Parathyroid adenoma (tissue), 2 donors: ENCODE measurements around the gene NSUN6.

ENCODE experiments used
- H2AFZ ChIP-seq: fragments of 300-600 bp; sonication (generic); one replicate; pipeline ENCODE4 v1.7.0; 2017; ENCODE audit warnings: antibody characterized with exemption, mild to moderate bottlenecking
- H3K27ac ChIP-seq: fragments of 300-600 bp; sonication (generic); one replicate; pipeline ENCODE4 v1.7.0; 2017
- H3K27me3 ChIP-seq: fragments of 300-600 bp; sonication (generic); one replicate; pipeline ENCODE4 v1.7.0; 2017; ENCODE audit warnings: low read length; ENCODE audit not compliant: control insufficient read depth, insufficient read depth
- H3K36me3 ChIP-seq: fragments of 300-600 bp; sonication (generic); one replicate; pipeline ENCODE4 v1.7.0; 2017; ENCODE audit warnings: low read length; ENCODE audit not compliant: control insufficient read depth, insufficient read depth
- H3K4me1 ChIP-seq: fragments of 300-600 bp; sonication (generic); one replicate; pipeline ENCODE4 v1.7.0; 2017; ENCODE audit warnings: control low read depth
- H3K4me2 ChIP-seq: fragments of 300-600 bp; sonication (generic); one replicate; pipeline ENCODE4 v1.7.0; 2017; ENCODE audit warnings: low read length
- H3K4me3 ChIP-seq: fragments of 300-600 bp; sonication (generic); one replicate; pipeline ENCODE4 v1.7.0; 2017; ENCODE audit warnings: low read depth, low read length
- H3K79me2 ChIP-seq: fragments of 300-600 bp; sonication (generic); one replicate; pipeline ENCODE4 v1.7.0; 2017; ENCODE audit warnings: control low read depth
- H3K9ac ChIP-seq: fragments of 300-600 bp; sonication (generic); one replicate; pipeline ENCODE4 v1.7.0; 2017; ENCODE audit warnings: mild to moderate bottlenecking
- H3K9me3 ChIP-seq: fragments of 300-600 bp; sonication (generic); one replicate; pipeline ENCODE4 v1.7.0; 2017; ENCODE audit warnings: low read length; ENCODE audit not compliant: control insufficient read depth
- TF ChIP-seq, protein P1 (sequence below): fragments of 300-600 bp; sonication (generic); IDR thresholded peaks from one replicate; pipeline ENCODE4 v1.7.0; 2017; ENCODE audit warnings: antibody characterized with exemption, mild to moderate bottlenecking
- donor health status: primary hyperparathyroidism.

NSUN6 gene

DNA sequence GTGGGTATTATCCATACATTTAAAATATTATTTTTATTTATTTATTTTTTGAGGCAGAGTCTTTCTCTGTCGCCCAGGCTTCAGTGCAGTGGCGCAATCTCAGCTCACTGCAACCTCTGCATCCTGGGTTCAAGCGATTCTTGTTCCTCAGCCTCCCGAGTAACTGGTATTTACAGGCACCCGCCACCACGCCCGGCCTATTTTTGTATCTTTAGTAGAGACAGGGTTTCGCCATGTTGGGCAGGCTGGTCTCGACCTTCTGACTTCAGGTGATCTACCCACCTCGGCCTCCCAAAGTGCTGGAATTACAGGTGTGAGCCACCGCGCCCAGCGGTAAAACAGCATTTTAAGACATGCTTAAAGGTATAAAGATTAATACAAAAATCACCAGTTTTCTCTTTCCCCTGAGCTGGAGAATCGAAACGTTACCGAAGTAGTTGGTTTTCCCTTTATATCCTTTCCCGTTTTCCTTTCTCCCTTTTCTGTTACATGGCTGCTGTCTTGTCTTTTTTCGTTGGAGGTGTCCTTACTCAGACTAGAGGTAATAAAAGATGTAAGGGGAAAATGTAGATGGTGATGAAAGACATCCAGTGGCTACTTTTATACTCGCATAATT lies 9.5 kb upstream of the NSUN6 start:
- no peak overlapping the region for H3K27ac ChIP-seq
- peaks cover 13% of the 10 kb centered on the region for H3K4me1 ChIP-seq

DNA sequence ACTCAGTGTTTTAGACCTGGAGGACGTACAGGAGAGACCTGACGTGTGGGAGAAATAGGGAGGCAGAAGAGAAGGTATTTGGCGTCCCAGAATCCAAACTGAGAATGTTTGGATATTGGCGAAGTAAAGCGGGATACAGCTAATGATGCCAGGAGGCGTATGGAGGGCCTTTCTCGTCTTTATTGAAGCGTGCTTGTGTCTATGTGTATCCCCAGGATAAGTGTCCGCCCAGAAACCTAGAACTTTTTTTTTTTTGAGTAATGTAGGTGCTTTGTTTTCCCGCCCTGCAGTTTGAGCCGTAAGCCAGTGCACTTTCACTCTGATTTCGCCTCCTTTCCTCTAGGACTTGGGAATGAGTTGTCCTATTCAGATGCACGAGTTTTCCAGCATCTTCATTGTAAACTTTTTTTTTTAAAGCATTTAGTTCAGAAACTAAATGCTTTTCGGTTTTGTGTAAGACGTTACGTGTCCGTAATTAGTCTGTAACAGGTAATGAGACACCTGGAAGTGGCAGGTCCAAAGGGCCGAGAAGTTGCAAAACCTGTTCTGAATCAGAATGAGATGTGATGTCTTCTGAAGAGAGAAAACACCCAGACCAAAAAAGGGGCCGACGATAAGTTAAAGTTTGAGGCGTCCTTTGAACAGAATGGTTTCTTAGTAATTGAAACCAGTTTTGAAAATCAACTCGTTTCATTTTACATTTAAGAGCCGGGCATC lies 8.6 kb upstream of the NSUN6 start:
- Histone ChIP-seq H3K79me2 (peaks cover 34% of the 10 kb centered on the region), H3K27me3 (no peaks in the 10 kb centered on the region), H3K4me2 (peak overlapping the region; percentile 90), H3K27ac (peak overlapping the region; percentile 92), H3K4me3 (peak overlapping the region; percentile 85), H3K36me3 (no peaks in the 10 kb centered on the region), H3K9ac (peak overlapping the region; percentile 82), H3K4me1 (peaks cover 6% of the 10 kb centered on the region), H2AFZ (peak overlapping the region; percentile 94), H3K9me3 (no peaks in the 10 kb centered on the region)
- TF ChIP-seq, protein P1, sequence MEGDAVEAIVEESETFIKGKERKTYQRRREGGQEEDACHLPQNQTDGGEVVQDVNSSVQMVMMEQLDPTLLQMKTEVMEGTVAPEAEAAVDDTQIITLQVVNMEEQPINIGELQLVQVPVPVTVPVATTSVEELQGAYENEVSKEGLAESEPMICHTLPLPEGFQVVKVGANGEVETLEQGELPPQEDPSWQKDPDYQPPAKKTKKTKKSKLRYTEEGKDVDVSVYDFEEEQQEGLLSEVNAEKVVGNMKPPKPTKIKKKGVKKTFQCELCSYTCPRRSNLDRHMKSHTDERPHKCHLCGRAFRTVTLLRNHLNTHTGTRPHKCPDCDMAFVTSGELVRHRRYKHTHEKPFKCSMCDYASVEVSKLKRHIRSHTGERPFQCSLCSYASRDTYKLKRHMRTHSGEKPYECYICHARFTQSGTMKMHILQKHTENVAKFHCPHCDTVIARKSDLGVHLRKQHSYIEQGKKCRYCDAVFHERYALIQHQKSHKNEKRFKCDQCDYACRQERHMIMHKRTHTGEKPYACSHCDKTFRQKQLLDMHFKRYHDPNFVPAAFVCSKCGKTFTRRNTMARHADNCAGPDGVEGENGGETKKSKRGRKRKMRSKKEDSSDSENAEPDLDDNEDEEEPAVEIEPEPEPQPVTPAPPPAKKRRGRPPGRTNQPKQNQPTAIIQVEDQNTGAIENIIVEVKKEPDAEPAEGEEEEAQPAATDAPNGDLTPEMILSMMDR: no peak

More for the DNA sequence above, 9.5 kb upstream of the NSUN6 start:
- TF ChIP-seq, protein P1: no peak
- Histone ChIP-seq H3K9me3 (no peaks in the 10 kb centered on the region), H3K79me2 (peaks cover 42% of the 10 kb centered on the region), H3K4me2 (no peak overlapping the region), H3K4me3 (no peak overlapping the region), H3K27me3 (no peaks in the 10 kb centered on the region), H2AFZ (no peak overlapping the region), H3K9ac (no peak overlapping the region), H3K36me3 (no peaks in the 10 kb centered on the region)

DNA sequence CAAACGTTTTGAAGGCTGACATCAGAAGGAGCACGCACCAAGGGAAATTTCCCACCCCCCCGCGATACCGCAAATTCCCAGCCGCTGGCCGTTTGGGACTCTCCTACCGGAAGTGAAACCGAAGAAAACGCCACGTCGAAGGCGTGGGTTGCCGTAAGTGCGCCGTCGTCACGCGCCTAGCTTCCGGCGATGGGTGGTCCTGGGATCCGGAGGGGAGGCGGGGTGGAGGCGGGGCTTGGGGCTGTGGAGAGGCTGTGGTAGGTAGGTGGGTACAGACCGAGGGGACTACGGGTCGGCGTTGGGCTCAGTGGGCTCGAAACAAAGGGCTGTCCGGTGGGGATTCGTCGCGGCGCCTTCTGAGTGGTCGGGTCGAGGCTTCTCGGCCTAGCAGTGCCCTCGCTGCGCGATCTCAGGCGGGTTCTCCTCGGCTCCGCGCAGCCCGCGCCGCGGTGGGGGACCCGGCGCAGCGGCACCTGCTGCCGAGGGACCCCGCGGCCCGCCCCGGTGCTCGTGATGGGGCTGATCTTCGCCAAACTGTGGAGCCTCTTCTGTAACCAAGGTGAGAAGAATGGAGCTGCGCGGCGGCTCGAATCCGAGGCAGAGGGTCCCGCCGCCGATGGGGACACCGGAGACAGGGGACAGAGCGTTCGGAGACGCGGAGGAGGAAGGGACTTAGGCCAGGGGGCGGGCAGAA lies 7.9 kb upstream of the NSUN6 start, which contains the start of gene ARL5B:
Gene ARL5B (plus strand): TSS at position 307 of the 694 bp plus-strand sequence. CDS start 207 bp downstream, at position 514.
- no peaks in the 10 kb centered on the region for H3K9me3 ChIP-seq
- no peaks in the 10 kb centered on the region for H3K27me3 ChIP-seq
- peak within 1 kb of the TSS; percentile 92 for H3K27ac ChIP-seq
- H3K79me2 ChIP-seq: peaks cover 28% of the 10 kb centered on the region
- H3K36me3 ChIP-seq: no peaks in the 10 kb centered on the region
- TF ChIP-seq, protein P1: peak; percentile 9
- H3K9ac ChIP-seq: peak within 1 kb of the TSS; percentile 82
- peak within 1 kb of the TSS; percentile 90 for H3K4me2 ChIP-seq
- H3K4me1 ChIP-seq: peaks cover 5% of the 10 kb centered on the region
- H3K4me3 ChIP-seq: peak within 1 kb of the TSS; percentile 85
- H2AFZ ChIP-seq: peak within 1 kb of the TSS; percentile 94

DNA sequence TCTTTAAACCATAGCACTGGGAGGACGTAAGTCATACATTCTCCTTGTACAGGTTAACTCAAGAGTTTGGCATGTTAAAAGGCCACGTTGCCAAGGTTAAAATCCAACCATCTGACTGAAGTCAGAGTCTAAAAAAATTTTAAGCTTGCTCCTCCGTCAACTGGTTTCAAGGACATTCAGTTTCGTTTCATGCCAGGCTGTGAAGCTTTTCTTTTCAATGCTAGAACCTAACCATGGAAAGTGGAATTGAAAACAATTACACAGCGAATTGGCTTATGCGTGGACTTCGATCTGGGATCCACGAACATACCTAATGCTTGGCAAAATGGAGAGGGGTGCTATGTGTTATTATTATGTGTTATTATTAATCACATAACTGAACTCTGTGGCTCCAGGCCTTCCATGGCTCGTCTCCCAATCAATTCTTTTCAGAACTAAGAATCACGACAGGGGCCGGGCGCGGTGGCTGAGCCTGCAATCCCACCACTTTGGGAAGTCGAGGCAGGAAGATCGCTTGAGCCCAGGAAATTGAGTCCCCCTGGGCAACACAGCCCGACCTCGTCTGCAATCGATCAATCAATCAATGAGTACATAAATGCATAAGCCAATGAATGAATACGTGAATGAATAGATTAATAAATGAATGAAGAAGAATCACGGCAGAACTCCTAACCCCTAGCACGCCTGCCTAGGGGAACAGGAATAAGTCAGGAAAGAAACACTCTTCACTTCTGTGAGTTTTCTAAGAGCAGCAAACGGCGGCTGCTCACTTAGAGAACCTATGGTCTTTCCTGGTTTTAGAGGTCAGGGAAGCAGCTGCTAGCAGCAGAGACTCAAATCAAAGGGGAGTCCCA lies 7.1 kb upstream of the NSUN6 start:
- TF ChIP-seq, protein P1: no peak
- Histone ChIP-seq H3K4me2 (peak overlapping the region; percentile 90), H3K27me3 (no peaks in the 10 kb centered on the region), H3K9ac (peak overlapping the region; percentile 54), H3K4me3 (peak overlapping the region; percentile 85), H2AFZ (peak overlapping the region; percentile 94), H3K79me2 (peaks cover 22% of the 10 kb centered on the region), H3K4me1 (peaks cover 5% of the 10 kb centered on the region), H3K36me3 (no peaks in the 10 kb centered on the region), H3K9me3 (no peaks in the 10 kb centered on the region), H3K27ac (peak overlapping the region; percentile 92)
